LHCN-M2 (cell line): ENCODE measurements around the gene CLN5. TPM values are rescaled to one million over a fixed set of nuclear protein-coding genes. Genes with fewer than 3 reads are reported as not detected.

Experiments used
- DNase-seq: peaks from one replicate; pipeline ENCODE4 v3.0.0-alpha.2; 2012; ENCODE audit warnings: low read depth
- total RNA-seq: library from RNA; depleted of rRNA; stranded (reverse); fragments of >200 nt; gene quantifications from 2 replicates; pipeline ENCODE4 v1.2.3, GENCODE V29; 2014

The CLN5 gene
- total RNA-seq, 1 experiment from 2014 or later = 28.5 TPM

- DNase-seq = no peak
Observed at GRCh38 chr13:77016888-77017623, 25.2 kb downstream of the CLN5 start.

DNA sequence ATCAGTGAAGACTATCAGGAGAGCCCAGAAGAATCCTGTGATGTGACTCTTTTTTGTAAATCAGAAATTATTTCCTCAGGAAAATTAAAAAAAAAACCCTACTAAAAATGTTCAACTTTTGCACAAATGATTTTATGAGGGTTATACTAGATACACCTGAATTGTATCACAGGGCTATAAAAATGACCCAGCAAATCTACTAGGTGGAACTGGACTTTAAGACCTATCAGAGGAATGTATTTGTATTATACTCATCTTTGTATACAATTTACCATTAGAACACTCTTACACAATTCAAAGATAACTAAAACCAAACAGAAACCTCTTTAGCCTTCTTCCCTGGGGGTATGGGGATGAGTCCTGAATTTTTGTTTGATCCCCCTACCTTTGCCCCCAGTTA, 27.9 kb downstream of the CLN5 start:
- no peak for DNase-seq

GRCh38 chr13:77022341-77022740, 30.5 kb downstream of the CLN5 start:
- no peak for DNase-seq

DNA sequence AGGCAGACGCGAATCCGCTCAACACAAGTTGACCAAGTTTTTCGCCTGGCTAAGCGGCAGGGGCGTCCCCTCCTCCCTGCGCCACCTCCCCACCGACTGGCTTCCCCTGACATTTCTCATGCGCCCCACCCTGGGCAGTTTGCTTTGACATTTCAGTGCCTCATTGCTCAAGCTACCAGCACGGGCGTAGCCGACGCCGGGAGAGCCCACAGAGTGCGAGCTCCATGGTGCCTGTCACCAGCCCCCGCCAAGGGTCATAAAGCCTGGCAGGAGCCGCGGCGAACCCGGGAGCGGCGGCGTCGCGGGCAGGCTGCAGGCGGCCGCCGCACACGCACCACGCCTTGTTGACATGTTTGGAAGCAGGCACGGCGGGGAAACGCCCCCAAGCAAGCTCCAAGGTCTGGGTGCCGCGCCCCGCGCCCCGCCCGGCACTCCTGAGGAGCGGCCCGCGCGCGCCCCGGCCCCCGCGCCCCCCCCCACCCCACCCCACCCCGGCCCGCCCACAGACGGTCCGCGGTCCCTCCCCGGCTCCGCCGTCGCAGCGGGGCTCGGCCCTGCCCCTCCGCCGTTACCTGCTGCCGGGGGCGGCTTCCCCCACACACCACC, 34.5 kb downstream of the CLN5 start:
- peak; percentile 53 for DNase-seq

- DNase-seq = peak; percentile 89
Observed at GRCh38 chr13:77026861-77027621, 35.2 kb downstream of the CLN5 start, which contains the start of gene FBXL3. FBXL3 (minus strand) TSS chr13:77027159; CDS start chr13:77021860, 5,299 bp downstream.

GRCh38 chr13:77028202-77028601, 36.3 kb downstream of the CLN5 start:
- DNase-seq = peak; percentile 39

DNA sequence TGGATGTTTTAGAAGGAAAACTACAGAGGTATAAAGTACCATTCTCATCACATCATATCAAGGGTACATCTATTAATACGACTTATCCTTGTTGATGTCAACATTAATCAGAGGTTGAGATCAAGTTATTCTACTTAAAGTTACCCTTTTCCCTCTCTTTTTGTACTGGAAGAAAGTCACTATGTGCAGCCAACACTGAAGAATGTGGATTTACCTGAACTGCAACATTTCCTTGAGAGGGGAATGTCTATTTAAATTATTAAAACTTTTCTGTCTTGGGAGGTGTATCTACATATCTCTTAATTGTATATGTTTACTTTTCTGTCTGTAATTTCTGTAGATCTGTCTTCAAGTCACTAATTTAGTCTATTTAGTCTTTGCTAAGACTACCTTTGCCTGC, 37.6 kb downstream of the CLN5 start:
- DNase-seq = no peak

DNA sequence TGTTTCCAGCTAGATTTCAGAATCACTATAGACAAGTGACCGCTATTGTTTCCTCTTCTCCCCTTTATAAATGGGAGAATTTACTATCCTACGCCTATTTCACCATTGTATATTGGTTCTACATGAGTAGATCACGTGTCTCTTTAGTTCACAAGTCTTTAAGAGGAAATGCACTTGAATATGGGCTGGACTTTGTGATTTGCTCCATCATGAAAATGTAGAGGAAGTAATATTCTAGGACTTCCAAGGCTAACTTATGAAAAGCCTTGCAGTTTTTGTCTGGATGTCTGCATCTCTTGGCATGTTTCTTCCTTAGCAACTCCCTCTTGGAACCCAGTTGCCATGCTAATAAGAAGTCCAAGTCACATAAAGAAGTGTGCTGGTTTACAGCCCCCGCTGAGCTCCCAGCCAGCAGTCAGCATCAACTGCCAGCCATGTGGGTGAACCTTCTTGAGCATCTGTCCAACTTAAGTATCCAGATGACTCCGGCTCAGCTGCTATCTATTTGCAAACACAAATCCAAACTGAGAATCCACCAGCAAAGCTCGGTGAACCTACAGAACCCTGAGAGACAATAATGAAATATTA, 39.9 kb downstream of the CLN5 start:
- no peak for DNase-seq

- no peak for DNase-seq
Observed at GRCh38 chr13:77033717-77034302, 41.9 kb downstream of the CLN5 start.

- peak; percentile 71 for DNase-seq
Observed at GRCh38 chr13:77034881-77035280, 43.0 kb downstream of the CLN5 start.

DNA sequence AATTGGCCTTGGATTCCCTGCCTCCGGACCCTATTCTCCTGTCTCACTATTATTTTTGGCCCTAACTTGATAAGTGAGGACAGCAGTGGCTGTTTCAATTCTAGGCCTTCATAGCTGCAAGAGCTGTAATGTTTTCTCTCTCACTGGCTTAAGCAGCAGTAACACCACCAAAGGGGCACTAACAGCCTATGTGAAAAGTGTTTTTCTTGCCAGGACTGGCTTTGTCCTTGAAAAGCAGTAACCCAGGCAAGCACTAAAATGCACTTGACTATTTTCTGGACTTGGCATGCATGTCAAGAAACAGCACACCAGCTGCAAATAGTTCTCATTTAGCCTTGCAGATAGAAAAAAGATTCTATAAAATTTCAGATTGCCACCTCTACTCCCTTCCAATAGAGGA, 44.4 kb downstream of the CLN5 start:
- no peak for DNase-seq

DNA sequence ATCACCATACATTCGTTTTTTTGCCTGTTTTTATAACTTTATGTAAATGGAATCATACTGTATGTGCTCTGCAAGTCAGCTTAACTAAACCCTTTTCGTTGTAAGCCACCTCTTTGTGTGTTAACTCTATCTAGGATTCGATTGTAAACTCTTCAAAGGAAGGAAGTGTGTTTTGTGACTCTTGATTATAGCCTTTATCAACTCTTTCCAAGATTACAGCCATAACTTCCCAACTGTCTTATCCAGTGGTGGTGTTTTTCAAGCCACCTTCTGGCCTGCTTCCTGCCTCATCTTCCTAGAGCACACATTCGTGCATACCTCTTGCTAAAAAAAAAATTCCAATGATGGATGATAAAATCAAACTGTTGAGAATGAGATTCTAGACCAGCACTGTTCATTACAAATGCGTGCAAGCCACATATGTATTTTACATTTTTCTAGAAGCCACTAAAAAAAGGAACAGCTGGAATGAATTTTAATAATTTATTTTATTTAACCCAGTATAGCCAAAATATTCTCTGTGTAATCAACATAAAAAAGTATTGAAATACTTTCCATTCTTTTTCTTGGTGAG, 47.1 kb downstream of the CLN5 start:
- no peak for DNase-seq

DNA sequence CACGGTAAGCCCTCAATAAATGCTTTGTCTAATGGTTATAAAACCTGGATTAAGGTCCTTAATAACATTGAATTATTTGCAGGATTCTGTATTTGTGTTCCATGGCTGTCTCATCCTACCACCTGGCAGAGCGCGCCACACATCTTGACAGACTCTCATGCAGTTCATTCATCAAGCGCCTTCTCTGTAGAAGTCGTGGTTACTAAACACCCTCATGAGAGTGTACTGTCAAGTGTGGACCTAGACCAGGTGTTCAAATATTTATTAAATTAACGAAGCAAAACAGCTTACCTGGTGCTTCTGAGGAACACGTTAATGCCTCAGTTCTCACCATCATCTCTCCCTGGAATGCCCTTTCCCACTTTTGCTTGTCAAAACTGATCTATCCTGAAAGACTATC, 48.2 kb downstream of the CLN5 start:
- no peak for DNase-seq

DNA sequence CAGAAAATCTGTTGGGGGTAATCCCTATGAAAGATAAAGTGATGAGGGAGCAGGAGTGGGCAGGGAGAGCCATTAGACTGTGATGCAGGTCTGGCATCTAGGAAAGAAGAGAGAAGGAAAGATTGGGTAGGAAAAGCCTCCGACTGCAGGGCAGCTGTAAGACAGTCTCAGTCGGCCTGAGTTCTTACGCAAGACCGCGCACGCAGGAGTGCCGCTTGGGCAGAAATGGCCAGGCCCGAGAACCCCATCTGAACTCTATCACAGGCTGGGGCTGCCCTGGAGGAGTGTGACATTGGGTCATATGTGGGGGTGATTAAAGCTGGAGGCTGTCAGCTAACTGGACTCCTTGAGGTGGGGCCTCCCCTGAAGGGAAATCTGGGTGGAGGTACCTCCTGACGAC, 49.0 kb downstream of the CLN5 start:
- no peak for DNase-seq

DNA sequence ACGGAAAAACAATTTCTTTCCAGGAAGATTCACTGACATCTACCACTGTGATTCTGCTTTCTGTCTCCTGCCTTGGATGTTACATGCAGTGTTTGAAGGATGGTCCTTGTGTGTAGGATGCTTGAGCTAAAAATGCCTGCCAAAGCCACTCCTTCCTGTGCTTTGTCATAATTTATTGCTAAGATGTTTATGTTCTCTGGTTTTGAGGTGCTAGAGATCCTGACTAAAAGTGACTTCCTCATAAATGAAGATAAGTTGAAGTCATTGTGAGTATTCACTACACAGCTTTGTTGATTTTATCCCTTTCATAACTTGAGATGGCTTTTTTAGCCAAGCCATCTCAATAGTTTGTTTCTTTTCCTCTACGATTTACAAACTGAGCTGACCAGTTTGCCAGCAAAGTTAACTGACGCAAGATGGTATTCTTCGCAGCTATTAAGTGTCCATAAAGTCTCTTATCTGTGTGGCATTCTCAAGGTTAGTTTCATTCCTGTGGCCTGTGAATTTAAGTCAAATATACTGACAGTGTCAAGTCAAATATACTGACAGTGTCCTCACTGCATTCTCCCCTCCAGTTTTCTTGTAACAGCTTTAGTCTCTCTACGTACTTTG, 50.8 kb downstream of the CLN5 start:
- no peak for DNase-seq

DNA sequence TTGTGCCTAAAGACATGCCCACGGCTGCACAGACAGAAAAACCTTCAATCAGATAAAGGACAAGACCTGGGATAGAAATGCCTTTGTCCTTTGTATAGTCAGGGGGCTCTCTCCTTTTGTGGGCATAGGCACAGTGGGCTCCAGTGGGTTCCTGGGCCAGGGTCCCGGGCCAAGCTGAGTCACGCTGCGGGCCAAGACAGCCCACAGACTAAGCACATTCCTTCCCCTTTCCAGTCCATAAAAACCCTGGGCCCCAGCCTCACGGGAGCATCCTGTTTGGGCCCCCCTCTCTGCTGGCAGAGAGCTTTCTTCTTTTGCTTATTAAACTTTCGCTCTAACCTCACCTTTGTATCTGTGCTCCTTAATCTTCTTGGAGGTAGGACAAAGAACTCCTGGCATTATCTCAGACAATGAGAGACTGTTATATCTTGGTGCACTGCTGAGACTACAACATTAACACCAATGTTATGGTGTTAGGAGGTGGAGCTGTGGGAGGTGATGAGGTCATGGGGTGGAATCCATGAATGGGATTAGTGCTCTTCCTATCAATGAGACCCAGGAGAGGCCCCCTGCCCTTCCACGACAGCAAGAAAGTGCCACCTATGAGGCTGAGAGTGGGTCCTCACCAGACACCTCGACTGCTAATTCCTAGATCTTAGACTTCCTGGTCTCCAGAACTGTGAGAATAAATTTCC, 55.9 kb downstream of the CLN5 start:
- no peak for DNase-seq

- no peak for DNase-seq
Observed at GRCh38 chr13:77048681-77049080, 56.8 kb downstream of the CLN5 start.

GRCh38 chr13:77053192-77053591, 61.3 kb downstream of the CLN5 start:
- DNase-seq = no peak
